Measurements from ENCODE around the gene ATF1. TPM values are rescaled to one million over a fixed set of nuclear protein-coding genes. Genes with fewer than 3 reads are reported as not detected.
"Not testable (repeated sequence)": the region's sequence is repeated elsewhere in the genome, so short reads cannot be mapped to it uniquely, and the experiment has no call there.

Gene ATF1
- polyA plus RNA-seq, 1 donor: 37.8 TPM

GRCh38 chr12:50790081-50790480 is 26.2 kb downstream of the ATF1 start:
- DNase-seq (ENCODE audit: low read depth): no peak

GRCh38 chr12:50799908-50800307 is 36.0 kb downstream of the ATF1 start:
- DNase-seq (ENCODE audit: low read depth): no peak

GRCh38 chr12:50803230-50803875 is 39.5 kb downstream of the ATF1 start:
- no peak for DNase-seq (ENCODE audit: low read depth)

- DNase-seq (ENCODE audit: low read depth): no peak
Observed at GRCh38 chr12:50806176-50806575, 42.3 kb downstream of the ATF1 start.

GRCh38 chr12:50809131-50809530 is 45.2 kb downstream of the ATF1 start:
- DNase-seq (ENCODE audit: low read depth): not testable (repeated sequence)

GRCh38 chr12:50814921-50815320 is 51.0 kb downstream of the ATF1 start:
- not testable (repeated sequence) for DNase-seq (ENCODE audit: low read depth)

GRCh38 chr12:50820177-50820576 is 56.3 kb downstream of the ATF1 start:
- DNase-seq (ENCODE audit: low read depth): no peak

GRCh38 chr12:50822082-50822481 is 58.2 kb downstream of the ATF1 start:
- DNase-seq (ENCODE audit: low read depth): no peak

GRCh38 chr12:50823724-50824123 is 59.8 kb downstream of the ATF1 start:
- not testable (repeated sequence) for DNase-seq (ENCODE audit: low read depth)

GRCh38 chr12:50824914-50825313 is 61.0 kb downstream of the ATF1 start:
- no peak for DNase-seq (ENCODE audit: low read depth)

- peak; percentile 72 for DNase-seq (ENCODE audit: low read depth)
Observed at GRCh38 chr12:50825372-50825838, 61.5 kb downstream of the ATF1 start.

GRCh38 chr12:50828121-50828520 is 64.2 kb downstream of the ATF1 start:
- DNase-seq (ENCODE audit: low read depth): no peak

GRCh38 chr12:50828886-50829285 is 65.0 kb downstream of the ATF1 start:
- DNase-seq (ENCODE audit: low read depth): no peak

- not testable (repeated sequence) for DNase-seq (ENCODE audit: low read depth)
Observed at GRCh38 chr12:50833801-50834200, 69.9 kb downstream of the ATF1 start.

- DNase-seq (ENCODE audit: low read depth): no peak
Observed at GRCh38 chr12:50839042-50839441, 75.1 kb downstream of the ATF1 start.

GRCh38 chr12:50840809-50841487 is 77.0 kb downstream of the ATF1 start:
- DNase-seq (ENCODE audit: low read depth): no peak

- no peak for DNase-seq (ENCODE audit: low read depth)
Observed at GRCh38 chr12:50841716-50842531, 78.0 kb downstream of the ATF1 start.

GRCh38 chr12:50842637-50843493 is 79.0 kb downstream of the ATF1 start, which contains the start of gene TMPRSS12:
Gene TMPRSS12, plus strand, starts transcription at chr12:50842926. Its CDS starts 39 bp downstream, at chr12:50842965.
- no peak for DNase-seq (ENCODE audit: low read depth)

GRCh38 chr12:50845021-50845647 is 81.2 kb downstream of the ATF1 start:
- DNase-seq (ENCODE audit: low read depth): no peak

GRCh38 chr12:50848963-50849362 is 85.1 kb downstream of the ATF1 start:
- DNase-seq (ENCODE audit: low read depth): no peak

- DNase-seq (ENCODE audit: low read depth): not testable (repeated sequence)
Observed at GRCh38 chr12:50855218-50855617, 91.3 kb downstream of the ATF1 start.
